RKO (cell line): Measurements from ENCODE around the gene ARFGAP1.

Experiments used
- DNase-seq: peaks from one replicate; pipeline ENCODE4 v3.0.0-alpha.2; 2016; ENCODE audit warnings: low spot score

The ARFGAP1 gene

DNA sequence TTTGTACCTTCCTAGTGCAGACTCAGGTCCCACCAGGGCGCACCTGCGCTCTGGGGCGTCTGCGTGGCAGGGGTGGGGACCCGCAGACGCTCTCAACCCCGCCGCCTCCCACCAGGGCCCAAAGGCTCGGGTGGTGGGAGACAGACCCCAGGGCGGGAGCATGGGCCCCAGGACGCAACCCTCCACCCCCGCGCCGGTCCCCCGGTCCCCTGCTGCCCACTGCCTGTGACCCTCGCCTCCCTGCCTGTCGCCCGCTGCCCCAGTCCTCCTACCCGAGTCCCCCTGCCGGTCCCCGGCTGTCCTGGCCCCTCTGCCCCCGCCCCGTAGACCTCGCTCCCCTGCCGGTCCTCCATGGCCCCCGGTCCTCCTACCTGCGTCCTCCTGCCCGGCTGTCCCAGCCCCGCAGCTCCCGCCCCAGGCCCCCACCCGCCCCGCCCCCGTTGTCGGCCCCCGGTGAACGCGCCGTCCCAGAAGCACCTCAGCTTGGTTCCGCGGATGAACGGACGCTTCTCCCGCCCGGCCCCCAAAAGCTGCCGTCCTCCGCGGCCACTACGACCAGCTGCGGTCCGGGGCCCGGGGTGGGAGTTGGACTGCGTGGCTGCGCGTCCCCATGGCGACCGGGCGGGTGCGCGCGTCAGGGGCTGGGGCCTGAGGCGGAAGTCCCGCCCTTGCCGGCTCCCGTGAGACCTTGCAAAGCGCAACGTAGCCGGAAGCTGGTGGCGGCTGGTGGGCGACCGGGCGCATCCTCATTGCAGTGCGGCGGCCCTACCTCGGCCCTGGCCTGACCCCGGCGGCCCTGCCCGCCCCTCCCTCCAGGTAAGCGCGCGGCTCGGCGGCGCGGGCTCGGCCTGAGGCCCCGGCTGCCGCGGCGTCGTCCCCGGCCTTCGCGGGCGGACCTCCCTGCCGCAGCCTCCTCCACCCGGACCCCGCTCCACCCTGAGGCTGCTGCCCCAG is at the start of gene ARFGAP1:
ARFGAP1 (plus strand) TSS at position 709 of the 954 bp plus-strand sequence. CDS start 2,768 bp downstream, outside the sequence.
- peak; percentile 91 for DNase-seq

DNA sequence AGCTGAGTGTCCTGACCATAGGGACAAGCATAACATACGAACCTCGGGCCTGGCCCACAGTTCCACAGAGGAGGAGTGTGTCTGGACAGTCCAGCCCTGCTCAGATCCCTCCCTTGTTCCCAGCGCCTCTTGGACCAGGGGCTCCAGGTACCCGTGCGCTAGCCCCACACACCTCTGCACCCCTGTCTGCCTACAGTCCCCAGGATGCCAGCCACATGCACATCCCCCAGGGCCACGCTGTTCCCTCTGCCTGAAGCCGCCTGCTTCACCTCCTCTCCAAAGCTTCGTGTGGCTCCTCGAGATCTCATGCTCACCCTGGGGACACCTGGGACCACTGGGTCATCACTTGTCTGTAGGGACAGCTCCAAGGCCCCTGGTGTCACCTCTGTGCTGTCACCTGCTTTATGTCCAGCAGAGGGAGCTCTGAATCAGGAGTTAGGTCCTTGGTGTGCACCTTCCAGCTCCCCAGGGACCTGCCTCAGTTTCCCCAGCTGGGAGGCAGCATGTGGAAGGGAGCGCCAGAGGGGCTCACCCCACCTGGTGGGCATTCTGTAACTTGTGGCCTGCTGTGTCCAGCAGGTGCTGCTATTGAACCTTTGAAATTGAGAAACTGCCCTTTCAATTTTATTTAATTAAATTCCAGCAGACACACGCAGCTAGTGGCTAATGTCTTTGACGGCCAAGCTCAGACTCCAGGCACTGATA is 49.3 kb upstream of the ARFGAP1 start:
- DNase-seq: peak; percentile 52

DNA sequence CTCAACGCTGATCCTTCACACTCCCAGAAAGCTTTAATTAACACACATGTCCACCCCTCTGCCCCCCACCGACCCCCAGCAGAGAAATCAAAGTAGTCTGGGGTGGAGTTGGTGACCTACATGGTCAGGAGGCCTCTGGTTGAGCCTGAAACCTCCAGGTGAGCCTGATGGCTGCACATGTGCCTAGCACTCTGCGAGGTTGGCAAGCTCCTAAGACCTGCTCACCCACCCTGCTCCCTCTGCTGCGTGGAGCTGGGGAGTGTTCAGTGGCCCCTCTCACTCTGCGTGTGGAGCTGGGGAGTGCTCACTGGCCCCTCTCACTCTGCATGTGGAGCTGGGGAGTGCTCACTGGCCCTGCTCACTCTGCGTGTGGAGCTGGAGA is 48.8 kb upstream of the ARFGAP1 start:
- DNase-seq: no peak

DNA sequence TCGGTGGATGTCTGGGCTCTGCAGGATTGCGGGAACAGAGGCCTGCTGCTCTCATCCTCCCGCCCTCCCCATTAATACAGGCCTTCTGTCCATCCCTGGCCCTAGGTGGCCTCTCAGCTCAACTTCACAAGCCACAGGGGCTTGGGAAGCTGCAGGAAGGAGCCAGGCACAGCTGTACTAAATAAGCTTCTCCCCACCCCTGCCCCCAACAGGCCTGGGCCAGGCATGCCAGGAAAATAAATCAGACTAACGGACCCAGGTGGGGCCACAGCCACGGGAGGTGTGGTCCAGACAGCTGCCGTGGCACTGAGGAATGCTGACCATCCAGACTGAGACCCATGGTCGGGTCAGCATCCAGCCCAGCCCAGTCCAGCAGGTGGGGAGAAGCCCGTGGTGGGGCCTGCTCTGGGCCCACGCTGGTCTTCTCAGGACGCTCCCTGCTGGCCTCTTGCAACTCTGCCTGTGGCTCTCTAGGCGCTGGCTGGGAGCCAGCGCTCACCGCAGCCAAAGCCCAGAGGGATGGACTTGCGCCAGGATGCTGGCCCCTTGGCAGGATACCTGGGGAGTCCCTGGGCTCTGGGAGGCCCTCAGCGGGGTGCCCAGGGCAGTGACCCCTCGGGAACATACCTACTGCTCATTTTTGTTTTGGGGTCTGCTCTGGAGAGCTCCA is 48.1 kb upstream of the ARFGAP1 start:
- DNase-seq: no peak

DNA sequence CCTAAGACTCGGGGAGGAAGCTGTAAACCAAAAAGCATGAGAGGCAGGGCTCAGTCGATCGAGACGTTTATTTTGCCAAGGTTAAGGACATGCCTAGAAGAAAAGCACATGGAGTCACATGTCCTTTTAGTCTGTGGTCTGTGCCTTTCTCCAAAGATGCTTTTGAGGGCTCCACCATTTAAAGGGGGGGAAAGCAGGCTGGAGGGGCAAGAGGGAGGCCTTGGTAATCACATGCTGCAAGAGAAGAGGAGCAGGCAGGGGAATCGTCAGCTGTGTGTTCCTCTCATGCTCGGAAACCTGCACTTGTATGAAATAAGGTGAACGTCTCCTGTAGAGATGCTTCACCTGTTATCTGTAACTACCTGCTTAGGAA is 47.5 kb upstream of the ARFGAP1 start:
- DNase-seq: no peak

DNA sequence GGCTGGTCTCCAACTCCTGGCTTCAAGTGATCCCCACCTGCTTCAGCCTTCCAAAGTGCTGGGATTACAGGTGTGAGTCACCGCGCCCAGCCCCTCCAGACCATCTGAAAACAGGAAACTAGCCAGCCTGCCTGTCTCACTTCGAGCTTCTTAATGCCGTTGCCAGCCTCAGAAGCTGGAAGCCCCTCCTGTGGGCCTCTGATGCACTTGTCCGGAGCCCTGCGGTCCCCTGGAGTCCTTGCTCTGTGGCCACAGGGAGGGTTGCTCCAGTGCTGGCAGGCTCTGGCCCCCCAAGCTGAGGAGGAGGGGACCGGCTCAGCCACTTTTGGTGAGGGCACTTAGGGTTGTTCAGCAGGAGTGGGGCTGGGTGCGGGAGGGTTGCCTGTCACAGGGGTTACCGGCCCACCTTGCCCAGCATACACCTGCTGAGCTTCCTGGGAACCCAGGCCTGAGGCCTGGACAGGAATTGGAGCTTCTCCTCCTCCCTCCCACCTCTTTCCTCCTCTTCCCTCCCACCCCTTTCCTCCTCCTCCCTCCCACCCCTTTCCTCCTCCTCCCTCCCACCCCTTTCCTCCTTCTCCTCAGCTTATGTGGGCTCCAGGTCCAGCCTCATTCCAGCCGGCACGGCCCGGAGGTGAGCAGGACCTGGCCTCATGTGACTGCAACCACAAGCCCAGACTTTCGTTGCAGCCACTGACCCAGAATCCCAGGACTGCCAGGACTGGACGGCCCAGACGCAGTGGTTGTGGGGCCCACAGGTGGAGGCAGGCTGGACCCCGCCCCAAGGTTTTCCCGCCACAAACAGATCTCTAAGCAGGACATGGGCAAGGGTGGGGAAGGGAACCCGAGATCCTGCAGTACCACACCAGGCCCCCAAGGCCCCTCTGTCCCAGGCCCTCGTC is 46.3 kb upstream of the ARFGAP1 start:
- no peak for DNase-seq

DNA sequence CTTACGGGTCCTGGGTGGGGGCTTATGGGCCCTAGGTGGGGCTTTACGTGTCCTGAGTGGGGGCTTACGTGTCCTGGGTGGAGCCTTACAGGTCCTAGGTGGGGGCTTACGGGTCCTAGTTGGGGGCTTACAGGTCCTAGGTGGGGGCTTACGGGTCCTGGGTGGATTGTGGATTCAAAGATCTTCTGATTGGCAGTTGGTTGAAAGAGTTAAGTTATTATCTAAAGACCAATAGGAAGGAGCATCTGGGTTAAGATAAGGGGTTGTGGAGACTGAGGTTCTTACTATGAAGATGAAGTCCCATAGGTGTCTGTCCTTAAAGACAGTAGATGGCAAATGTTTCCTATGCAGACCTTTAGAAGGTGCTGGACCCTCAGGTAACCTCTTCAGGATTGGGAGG is 45.4 kb upstream of the ARFGAP1 start:
- no peak for DNase-seq

DNA sequence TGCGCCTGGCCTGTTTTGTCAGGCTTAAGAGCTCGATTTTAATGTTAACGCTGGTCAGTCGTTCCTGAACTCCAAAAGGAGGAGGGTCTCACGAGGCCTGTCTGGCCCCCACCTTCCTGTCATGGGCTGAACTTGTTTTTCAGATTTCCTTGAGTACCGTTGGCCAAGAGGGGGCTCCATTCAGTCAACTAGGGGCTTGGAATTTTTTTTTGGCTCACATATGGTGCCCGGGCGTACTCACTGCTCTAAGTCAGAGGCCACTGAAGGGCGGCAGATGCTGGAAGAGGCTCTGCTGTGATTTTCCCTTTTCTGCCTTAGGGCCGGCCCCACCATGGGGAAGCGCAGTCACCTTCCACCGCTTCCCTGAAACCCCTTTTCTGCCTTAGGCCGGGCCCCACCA is 43.8 kb upstream of the ARFGAP1 start:
- no peak for DNase-seq

DNA sequence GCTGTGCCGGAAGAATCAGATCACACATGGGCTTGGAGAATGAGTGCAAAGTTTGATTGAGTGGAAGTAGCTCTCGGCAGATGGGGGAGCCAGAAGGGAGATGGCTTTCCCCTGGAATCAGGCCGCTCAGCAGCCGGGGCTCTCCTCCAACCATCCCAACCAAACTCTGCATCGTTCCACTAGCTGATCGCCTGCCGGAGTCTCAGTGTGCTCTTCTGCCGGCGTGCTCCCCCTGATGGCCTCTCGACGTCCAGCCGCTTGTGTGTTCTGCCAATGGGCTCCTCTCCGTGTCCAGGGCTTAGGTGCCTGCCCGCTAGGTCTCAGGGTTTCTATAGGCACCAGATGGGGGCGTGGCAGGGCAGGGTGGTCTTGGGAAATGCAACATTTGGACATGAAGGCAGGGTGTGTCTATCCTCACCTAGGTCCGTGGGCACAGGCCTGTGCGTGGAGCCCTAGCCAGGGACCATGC is 41.8 kb upstream of the ARFGAP1 start:
- no peak for DNase-seq

DNA sequence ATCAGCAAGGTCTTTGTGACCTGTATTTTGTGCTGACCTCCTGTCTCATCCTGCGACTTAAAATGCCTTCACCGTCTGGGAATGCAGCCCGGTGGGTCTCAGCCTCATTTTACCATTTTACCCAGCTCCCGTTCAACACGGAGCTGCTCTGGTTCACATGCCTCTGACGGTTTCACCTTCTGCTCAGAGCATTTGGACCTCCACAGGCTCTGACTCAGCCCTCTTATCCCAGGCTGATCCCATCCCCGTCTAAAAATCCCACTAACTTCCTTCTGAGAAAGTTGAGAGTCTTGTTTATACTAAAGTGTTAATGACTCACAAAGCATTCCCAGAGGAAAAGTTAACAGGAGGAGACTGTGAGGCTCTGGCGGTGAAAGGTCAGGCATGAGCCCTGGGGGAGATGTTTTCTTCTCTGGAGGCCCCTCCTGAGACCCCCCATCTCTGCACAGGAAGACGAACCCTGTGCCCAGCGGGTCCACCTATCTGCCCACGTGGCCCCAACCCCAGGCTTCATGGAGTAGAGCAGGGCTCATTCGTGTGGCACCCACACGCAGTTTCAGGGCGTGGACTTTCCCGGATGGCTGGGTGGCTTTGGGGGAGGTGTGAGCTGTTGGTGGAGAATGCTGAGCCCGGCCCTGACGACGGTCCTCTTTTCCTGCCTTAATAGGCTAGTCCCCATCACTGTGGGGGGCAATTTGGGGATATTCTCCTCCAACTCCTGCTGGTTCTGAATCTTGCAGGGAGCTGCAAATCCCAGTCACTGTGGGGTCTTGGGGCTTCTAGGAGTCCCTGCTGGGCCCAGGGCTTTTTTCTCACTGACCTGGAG is 40.2 kb upstream of the ARFGAP1 start:
- DNase-seq: no peak

DNA sequence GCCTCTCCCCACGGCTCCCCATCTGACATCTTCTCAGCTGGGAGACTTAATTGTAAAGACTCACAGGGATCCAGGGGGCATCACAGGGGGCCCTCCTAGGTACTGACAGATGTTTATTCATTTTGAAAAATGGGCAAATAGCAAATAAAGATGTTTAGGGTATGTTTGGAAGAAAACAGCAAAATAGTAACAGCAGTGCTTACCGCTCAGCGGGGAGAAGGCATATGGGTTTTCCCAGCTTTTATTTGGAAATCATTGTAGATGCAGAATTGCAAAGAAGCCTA is 39.6 kb upstream of the ARFGAP1 start:
- DNase-seq: no peak

DNA sequence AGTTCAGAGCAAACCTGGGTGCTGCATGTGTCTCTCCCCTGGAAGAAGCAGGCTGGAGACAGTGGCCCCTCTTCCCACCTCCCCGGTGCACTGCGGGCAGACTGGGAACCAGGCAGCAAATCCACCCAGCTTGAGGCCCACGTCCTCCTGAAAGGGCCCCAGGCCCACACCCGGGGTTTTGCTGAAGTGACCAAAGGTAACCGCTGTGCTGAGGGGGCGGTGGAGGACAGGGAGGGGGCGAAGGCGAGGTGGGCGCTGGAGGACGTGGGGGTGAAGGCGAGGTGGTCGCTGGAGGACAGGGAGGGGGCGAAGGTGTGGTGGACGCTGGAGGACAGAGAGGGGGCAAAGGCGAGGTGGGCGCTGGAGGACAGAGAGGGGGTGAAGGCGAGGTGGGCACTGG is 38.7 kb upstream of the ARFGAP1 start:
- no peak for DNase-seq

DNA sequence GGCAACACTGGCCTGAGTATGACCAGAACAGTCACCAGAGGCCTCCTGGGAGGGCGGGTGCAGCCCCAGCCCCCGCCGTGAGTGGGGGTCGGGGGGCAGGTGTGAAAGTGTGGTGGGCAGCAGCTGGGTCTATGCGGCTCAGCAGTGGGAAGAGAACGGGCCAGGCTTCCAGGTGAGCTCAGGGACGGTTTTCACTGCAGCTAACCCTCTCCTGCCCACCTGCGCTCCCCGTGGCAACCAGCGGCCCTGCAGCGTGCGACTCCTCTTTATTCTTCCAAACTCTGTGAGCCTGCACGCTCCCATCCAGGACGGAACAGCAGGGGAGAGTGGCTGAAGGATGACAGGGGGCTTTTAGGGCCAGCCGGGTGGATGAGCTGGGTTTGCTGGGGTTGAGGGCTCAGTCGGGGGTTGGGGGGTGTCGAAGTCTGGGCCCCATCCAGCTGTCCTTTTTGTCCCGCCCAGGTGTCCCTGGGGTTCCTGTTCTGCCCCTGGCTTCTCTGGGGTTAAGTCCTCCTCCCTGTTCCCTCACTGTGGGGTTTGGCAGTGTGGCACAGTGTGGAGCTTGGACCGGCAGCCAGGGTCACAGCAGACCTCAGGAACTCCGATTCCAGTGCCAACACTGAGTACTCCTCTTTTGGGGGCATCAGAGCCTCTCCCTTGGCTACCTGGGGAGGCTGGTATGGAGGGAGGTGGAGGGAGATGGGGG is 37.8 kb upstream of the ARFGAP1 start:
- no peak for DNase-seq

DNA sequence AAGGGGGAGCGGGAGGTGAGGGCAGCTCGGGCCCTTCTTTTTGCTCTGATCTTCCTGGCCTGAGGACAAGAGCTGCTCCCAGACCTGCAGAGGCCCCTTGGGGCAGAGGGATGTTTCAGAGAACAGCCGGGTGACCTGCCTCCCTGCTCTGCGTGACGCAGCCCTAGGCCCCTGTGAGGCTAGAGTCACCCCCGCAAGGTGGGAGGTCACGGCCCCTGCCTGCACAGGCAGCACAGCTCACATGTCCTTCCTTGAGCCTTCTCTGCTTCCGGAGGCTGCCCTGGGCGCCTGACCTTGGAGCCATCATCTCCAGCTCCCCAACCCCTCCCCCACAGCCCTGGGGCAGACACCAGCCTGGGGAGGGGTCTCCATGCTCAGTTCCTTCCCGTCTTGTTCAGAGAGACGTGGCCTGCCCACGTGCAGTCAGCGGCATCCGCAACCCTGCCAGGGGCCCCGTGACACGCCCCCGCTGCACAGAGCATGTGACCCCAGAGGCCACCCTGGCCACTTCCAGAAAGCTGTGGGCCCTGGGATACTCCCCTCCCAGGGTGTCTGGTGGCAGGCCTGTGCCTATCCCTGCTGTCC is 37.1 kb upstream of the ARFGAP1 start, which contains the start of gene BIRC7:
BIRC7 (plus strand) TSS at position 507 of the 585 bp plus-strand sequence. CDS start 192 bp downstream, outside the sequence.
- no peak for DNase-seq

DNA sequence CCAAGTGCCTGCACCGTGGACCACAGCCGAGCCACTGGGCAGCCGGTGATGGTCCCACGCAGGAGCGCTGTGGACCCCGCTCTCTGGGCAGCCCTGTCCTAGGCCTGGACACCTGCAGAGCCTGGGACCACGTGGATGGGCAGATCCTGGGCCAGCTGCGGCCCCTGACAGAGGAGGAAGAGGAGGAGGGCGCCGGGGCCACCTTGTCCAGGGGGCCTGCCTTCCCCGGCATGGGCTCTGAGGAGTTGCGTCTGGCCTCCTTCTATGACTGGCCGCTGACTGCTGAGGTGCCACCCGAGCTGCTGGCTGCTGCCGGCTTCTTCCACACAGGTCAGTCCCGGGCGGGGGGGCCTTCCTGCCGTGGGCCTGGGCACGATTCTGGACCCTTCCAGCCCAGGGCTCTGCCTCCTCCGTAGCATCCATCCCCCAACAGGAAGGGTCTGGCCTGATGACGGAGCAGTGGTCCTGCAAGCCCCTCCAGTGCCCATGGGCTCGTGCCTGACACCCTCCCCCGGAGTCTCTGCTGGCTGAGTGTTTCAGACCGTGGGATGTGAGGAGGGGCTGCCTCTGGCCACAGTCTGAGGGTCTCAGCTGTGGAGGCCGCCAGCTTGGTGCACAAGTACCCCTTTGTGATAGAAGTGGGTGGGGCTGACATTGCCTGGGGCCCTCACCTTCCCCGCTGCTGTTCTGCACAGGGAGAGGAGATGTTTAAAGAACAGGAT is 36.3 kb upstream of the ARFGAP1 start:
- no peak for DNase-seq

DNA sequence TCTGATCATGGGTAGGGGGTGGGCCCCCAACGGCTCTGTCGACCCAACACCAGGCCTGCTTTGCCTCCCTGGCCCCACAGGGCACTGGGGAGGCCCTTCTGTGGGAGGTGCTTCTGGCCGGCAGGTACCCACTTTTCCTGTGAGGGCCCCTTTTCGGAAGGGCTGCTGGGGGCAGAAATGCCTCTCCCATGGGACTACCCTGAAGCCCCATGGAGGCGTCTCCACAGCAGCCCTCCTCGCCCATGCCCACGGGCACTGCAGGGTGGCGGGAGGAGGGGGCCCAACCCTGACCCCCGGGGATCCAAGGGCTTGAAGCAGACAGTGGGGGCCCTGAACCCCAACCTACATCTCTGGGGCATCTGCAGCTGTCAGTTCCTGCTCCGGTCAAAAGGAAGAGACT is 34.6 kb upstream of the ARFGAP1 start:
- no peak for DNase-seq

DNA sequence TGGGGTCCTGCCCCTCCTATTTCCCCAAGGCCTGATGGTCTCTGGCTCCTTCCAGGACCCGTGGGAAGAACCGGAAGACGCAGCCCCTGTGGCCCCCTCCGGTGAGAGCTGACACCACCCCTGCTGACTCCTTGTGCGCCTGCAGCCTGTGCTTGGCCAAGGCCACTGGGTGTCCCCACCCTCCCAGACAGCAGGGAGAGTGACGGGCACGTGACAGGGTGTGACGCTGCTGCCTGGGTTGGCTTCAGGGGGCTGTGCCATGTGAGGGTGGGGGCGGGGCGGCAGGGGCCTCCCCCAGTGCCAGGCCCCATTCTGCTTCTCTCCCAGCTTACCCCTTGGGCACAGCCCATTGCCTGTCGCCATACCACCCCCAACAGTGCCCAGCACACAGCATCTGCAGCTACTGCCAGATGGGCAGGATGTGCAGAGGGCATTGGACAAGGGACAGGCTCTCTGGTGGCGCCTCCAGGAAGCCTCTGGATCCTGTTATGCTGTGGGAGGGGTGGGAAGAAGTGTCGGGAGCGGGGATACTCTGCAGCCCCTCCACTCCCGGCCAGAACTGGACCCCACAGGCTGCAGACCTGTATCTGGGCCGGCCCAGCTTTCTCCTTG is 34.0 kb upstream of the ARFGAP1 start:
- DNase-seq: no peak

DNA sequence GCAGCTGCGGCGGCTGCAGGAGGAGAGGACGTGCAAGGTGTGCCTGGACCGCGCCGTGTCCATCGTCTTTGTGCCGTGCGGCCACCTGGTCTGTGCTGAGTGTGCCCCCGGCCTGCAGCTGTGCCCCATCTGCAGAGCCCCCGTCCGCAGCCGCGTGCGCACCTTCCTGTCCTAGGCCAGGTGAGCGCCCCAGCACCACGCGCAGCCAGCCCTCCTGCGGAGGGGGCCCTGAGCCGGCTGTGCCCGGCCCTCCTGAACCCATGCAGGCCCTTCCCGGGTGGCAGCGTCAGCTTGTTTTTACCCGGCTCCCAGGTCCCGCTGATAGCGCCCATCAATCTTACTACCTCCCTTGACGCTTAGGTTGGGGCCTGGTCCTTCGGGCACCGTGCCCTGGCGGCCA is 33.2 kb upstream of the ARFGAP1 start:
- no peak for DNase-seq

DNA sequence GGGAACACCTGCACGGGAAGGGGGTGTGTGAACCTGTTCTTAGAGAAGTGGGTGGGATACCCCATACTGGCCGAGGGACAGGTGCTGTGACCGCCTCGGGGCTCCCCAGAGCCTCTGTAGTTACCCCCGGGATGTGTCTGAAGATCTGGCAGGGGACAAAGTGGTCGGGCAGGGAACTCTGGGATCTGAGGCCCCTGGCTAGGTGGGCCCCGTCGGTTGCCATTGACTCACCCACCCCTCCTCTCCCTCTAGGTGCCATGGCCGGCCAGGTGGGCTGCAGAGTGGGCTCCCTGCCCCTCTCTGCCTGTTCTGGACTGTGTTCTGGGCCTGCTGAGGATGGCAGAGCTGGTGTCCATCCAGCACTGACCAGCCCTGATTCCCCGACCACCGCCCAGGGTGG is 32.6 kb upstream of the ARFGAP1 start:
- no peak for DNase-seq
